Effector CD8-positive, alpha-beta T cell (primary cell): ENCODE data around the gene GAS5.
"Not testable (repeated sequence)": the region's sequence is repeated elsewhere in the genome, so short reads cannot be mapped to it uniquely, and the experiment has no call there.

Experiments used
- DNase-seq: peaks from one replicate; lab custom pipeline; 2025; lab: John Stamatoyannopoulos, UW
- total RNA-seq, 4 experiments: gene quantifications; one replicate each; lab custom pipeline; 2026; lab: John Stamatoyannopoulos, UW

The GAS5 gene
- 153 to 394 (median 242) reads per million in 4 experiments for total RNA-seq

DNA sequence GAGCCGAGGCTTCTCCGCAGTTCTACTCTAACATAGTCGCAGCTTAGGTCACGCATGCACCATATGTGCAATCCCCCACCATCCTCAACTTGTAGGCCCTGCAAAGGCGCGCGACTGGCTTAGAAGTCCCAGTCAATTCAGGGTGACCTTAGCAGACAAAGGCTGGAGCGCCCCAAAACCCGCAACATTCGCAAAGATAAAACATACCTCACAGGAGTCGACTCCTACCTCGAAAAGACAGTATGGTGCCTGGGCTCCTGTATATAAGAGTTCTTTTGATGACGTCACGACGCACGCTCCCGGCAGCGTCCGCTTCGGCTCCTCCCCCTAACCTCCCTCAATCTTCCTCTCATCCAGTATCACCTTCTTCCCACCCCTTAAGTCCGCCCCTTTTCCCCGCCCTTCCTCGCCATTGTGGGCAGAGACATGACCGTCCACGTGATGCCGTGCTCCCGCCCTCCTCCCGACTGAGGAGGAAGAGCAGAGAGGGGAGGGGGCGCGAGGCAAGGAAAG is at the start of gene GAS5:
Gene GAS5 (minus strand): TSS at position 237 of the 513 bp plus-strand sequence.
- peak; percentile 98 for DNase-seq

DNA sequence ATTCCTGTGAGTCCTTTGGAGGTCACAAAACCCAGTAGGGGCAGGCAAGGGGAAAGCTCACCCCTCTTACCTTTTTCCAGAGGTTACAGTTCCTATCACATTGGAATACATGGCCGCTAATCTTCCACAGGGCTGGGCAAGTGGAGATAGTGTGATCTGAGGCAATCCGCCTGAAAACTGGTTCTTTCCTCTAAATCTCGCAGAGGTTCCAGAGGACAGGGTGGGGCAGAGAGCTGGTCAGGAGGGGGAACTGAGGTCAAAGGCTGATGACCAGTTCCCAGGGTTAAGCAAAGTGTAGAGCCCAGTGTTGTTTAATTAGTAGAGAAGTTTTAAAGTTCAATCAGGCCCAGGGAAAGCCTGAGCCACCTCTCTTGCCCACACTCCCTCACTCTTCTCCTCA is 49.4 kb upstream of the GAS5 start, which contains the start of gene SERPINC1:
Gene SERPINC1 (minus strand): TSS at position 179 of the 400 bp plus-strand sequence. CDS start 68 bp downstream, at position 111.
- DNase-seq, result no peak

DNA sequence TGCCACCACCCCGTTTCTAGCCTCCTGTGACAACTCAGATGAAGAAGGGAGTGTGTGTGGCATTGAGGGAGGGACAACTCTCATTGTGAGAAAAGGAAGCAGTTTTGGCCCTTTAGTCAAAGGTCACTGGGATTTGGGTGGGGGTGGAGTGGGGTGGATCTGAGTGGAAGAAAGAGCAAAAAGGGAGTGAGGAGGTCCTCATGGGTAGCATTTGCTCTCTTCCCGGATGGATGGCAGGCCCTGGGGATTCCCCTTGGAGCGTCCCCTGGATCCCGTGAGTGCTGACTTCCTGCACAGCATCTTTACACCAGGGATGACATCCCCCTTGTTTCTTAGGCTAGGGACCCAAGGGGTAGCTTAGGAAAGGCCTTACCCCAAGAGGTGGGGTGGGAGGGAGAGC is 48.9 kb upstream of the GAS5 start:
- DNase-seq, result no peak

DNA sequence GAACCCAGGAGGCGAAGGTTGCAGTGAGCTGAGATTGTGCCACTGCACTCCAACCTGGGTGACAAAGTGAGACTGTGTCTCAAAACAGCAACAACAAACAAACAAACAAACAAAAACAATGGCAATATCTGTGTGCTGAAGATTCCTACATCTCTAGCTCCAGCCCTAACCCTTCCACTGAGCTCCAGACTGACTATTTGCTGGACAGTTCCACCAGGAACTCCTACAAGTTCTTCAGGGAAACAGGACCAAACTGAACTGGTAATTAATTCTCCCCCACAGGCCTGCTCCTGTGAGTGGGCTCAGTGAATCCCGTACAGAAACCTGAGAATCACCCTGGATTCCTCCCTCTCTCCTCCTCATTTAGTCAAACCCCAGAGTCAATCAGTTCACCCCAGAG is 47.8 kb upstream of the GAS5 start:
- no peak for DNase-seq

DNA sequence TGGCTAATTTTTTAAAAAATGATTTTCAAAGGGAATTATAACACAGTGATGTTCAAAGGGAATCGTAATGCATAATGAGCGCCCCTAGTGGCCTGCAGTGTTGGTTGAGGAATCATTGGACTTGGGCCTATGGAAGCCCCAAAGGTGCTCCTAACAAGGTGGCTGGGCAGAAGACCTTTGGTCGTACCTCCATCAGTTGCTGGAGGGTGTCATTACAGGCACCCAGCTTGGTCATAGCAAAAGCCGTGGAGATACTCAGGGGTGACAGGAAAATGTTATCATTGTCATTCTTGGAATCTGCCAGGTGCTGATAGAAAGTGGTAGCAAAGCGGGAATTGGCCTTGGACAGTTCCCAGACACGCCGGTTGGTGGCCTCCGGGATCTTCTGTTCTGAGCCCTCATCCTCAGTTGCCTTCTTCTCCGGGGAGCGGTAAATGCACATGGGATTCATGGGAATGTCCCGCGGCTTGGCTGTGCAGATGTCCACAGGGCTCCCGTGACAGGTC is 46.6 kb upstream of the GAS5 start:
- DNase-seq, result no peak

DNA sequence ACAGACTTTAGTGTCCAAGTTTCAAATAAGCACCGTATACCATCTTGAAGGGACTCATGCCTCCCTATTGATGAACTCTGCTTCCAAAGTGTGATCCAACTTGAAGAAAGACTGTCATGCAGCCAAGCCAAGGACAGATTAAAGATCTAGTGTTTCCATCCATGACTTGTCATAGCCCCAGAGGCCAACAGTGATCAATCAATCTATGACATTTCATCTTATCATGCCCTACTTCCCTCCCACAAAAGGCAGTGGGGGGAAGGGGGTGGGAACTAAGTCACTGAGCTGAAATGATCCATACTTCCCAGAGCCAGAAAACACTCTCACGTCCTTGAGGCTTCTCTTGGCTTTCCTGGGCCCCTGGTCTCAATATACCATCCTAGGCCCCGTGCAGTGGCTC is 45.3 kb upstream of the GAS5 start:
- no peak for DNase-seq

DNA sequence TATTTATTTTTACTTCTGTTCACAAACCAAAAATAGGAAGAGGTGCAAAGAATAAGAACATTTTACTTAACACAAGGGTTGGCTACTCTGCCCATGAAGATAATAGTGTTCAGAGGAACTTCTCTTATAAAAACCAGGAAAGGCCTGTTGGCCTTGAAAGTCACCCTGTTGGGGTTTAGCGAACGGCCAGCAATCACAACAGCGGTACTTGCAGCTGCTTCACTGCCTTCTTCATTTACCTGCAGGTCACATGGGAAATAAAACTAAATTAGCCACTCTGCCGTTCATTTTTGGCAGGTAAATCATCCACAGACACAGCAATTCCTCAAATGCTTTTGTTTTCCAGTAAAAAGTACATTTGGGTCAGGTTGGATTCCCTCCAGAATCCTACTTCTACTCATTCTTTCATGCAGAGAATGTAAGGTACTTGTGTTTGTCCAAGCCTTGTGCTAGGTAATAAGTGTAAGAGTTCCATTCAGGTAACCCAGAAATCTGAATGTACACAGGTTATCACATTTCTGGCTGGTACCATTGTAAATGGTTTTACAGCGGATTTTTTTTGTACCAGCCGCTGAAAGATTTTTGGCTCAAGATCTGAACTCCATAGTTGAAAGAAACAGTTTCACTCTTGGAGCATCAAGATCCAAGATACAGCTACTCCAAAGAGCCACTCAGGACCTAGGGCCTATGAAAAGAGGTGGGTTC is 36.2 kb upstream of the GAS5 start:
- DNase-seq, result no peak

DNA sequence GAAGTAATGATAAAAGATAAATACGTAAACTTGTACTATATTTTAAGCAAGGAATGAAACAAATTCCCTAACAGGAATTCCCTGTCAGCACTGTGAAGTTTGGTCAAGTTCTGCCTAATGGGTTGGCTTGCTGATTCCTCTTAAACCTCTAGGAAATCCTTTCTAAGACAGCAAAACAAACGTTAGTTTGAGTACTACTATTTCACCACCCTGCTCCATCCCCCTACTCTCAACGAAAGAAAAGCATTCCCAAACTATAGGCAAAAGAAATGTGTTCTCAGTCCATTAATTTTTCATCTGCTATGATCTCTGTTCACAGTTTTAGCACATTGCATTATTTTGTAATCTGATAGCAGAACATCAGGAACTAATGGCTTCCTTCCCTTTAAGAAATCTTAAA is 33.2 kb upstream of the GAS5 start:
- DNase-seq, result no peak

DNA sequence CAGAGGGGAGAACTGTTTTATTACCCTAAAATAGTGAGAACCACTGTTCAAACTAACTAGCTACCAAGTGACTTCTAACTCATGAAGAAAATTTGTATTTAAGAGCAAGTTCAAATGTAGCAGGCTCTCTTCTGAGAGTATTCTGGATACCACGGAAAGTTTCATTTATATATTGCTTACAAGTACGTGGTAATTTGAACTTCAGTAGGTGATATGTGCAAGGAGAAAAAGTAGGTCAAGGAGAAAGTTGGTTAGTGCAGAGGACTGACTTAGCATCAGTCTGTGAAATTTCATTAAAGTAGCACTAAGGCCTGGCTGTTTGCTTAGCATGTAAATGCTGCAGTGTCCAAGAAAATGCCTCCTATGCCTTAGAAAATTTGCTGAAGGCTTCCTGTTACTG is 32.6 kb upstream of the GAS5 start:
- no peak for DNase-seq

DNA sequence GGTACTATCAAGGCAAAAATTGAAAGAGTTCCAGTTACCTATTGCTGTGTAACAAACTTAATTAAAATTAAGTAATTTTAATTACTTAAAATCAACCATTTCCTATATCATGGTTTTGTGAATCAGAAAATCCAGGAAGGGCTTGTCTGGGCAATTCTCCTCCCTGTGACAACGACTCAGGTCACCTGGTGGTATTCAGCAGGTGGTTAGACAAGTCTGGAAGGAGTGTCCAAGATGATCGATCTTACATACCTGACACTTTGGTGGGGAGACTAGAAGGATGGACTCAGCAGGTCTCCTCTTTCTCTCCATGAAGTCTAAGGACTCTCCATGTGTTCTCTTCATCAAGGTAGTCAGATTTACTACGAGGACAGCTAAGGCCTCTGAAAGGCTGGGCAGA is 26.4 kb upstream of the GAS5 start:
- no peak for DNase-seq

DNA sequence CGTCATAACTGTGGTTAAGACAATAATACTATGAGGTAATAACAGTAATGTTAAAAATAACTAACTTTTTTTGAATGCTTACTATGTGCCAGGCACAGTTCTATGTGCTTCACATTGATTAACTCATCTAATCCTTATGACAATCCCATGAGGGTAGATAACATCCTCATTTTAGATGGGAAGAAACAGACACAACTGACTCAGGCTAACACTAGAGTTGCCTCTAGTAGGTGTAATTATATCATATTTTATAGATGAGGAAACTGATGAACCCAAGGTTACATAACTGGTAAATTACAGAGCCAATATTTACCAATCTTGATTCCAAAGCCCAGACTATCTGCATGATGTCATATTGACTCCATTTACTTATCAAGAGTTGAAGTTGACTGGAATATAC is 25.8 kb upstream of the GAS5 start:
- DNase-seq, result no peak

DNA sequence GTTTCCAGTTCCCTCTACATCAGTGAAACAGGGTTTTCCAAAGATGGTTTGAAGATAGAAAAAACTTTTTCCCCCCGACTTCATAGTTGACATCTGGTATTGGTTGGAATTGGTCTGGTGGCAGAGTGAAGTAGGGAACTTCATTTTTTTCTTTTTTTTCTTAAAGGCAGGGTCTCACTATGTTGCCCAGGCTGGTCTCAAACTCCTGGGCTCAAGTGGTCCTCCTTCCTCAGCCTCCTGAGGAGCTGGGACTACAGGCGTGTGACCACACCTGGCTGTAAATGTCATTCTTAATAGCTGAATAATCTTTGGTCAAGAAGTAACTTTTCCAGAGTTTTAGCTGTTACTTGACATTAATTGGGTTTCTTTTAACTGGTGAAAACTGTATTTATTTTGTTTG is 22.1 kb upstream of the GAS5 start:
- DNase-seq, result no peak

DNA sequence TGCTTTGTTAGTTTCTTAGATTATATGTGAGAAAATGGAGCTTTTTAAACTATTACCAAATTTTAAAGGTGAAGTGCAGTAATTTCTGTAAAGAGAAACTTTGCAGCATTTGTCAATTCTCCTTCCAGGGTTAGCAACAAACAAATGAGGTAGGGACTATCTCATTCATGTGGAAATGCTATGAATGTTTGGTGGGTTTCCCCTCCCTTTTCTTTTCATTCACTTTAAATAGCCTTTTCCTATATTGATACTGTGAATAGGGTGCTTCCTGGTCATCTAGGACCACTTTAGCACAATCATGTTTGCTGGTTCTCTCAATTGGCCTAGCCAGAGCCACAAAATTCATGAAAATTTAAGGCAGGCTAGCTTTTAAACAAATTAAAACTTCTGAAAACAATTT is 21.0 kb upstream of the GAS5 start:
- no peak for DNase-seq

DNA sequence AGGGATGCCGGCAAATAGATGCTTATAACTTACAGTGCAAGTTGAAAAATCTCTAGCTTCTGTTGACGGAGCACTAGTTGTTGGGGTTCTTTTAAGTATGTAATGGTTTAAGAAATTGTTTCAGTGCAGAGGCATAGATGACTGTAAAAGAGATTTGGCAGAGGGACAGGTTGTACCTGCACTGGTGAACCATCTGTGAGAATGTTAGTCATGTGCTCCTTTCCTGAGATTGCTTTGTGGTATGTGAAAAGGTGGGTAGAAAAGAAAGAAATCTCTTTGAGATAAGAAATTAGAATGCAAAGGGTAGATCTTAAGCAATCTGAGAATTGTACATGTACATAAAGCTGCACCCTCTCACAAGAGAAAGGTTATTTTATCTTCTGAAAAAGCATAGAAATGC is 19.8 kb upstream of the GAS5 start:
- DNase-seq, result no peak

DNA sequence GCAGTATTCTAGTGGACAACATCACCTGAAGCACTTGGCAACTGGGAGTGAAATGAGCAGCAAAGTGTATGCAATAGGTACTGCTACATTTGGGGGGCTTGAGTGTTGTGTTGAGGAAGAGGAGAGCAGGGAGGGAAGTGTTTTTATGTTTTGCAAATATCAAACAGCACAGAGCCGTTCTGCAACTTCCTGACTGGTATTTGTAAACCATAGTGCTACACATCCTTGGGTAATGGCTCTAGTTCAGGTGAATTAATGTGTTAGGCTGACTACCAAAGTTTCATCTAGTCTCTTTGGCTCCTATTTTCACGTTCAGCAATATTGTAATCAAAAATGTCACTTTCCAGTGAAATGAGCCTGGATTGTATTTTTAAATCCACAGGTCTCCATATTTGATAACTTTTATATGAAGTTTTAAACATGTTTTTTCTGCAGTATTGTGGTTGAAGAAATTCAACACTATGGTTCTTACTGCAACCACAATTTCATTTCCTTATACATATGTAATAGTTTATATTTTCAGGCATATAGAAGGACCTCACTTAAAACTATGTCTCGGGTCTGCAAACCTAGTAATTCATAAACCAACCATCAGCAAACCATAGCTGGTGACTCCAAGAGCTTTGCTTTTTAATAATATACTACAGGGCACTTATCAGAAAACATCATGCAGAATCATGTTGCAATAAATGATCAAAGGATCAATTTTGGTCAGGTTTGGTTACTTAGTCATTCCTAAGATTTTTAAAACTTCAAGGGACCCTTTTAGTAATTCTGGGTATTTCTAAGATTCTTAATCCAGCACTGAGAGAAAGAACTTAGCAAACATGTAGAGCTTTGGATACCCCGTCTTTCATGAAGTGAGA is 19.2 kb upstream of the GAS5 start:
- DNase-seq, result no peak

DNA sequence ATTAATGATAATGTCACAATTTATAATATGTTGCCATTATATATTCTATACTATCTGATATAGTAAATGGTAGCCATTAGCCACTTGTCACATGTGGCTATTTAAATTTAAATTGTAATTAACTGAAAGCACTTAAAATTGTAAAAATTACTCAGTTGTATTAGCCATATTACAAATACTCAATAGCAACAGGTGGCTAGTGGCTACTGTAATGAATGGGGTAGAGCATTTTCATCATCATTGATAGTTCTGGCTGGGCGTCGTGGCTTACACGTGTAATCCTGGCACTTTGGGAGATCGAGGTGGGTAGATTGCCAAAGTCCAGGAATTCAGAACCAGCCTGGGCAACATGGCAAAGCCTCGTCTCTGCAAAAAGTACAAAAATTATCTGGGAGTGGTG is 16.9 kb upstream of the GAS5 start:
- no peak for DNase-seq

DNA sequence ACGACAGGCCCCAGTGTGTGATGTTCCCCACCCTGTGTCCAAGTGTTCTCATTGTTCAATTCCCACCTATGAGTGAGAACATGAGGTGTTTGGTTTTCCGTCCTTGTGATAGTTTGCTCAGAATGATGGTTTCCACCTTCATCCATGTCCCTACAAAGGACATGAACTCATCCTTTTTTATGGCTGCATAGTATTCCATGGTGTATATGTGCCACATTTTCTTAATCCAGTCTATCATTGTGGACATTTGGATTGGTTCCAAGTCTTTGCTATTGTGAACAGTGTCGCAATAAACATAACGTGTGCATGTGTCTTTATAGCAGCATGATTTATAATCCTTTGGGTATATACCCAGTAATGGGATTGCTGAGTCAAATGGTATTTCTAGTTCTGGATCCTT is 13.3 kb upstream of the GAS5 start:
- not testable (repeated sequence) for DNase-seq

DNA sequence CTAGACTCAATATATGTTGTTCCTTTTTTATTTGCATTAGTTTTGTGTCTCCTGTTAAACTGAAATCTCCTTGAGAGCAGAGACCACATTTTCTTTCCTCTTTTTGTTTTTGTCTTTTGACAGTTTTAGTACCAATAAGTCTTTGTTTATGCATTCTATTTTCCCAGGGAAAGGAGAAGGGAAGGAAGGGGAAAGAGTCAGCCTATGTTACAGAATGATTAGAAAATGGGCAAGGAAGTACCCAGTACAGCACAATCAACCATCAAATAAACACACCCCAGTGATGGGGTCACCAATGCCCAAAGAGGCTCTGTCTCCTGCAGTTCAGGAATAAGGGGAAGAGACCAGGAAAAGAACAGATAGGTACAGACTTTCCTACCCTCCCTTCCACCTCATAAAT is 10.5 kb upstream of the GAS5 start:
- no peak for DNase-seq

DNA sequence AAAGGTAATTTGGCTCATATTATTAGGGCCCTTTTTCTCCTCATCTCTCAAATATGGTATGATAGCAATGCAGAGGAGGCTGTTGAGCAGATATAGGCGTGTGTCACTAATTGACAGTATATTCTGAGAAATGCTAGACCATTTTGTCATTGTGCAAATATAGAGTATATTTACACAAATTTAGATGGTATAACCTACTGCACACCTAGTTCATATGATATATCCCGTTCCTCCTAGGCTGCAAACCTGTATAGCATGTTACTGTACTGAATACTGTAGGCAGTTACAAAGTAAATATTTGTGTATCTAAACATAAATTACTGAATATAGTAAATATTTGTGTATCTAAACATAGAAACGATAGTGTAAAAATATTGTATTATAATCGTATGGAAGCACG is 8.9 kb upstream of the GAS5 start:
- DNase-seq, result no peak

DNA sequence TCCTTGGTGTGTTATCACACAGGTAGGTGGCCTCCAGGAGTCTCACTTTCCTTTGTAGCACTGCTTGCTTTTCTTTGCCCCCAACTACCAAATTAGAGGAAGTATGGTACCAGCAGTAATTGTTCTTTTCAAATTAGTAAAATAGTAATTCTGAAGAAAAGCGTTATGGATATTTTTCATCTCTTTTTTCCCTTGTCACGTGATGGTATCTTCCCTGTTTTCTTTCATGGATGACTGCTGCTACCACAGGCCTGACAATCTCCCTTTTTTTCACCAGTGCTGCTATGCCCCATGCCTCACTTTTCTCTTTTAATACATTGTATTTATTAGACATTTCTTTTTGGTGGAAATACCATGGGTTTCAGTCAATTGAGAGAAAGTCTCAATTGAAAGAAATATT is 3.7 kb upstream of the GAS5 start:
- no peak for DNase-seq

DNA sequence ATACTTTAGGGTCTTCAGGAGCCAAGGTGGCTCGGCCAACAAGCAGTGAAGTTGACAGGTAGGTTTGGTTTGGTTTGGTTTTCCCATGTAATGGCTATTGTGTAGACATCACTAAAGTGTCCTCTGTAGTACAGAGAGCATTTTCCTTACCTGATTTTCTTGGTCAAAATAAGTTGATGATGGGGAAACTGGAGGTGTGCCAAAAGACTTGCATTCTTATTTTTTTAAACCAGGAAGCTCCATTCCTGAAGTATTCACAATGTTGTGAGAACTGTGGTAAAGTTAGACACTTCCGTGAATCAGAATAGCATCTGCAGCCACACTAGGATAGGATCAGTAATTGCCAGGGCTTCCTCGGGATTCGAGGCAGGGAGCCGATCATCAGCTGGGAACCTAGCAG is 3.3 kb upstream of the GAS5 start:
- no peak for DNase-seq

DNA sequence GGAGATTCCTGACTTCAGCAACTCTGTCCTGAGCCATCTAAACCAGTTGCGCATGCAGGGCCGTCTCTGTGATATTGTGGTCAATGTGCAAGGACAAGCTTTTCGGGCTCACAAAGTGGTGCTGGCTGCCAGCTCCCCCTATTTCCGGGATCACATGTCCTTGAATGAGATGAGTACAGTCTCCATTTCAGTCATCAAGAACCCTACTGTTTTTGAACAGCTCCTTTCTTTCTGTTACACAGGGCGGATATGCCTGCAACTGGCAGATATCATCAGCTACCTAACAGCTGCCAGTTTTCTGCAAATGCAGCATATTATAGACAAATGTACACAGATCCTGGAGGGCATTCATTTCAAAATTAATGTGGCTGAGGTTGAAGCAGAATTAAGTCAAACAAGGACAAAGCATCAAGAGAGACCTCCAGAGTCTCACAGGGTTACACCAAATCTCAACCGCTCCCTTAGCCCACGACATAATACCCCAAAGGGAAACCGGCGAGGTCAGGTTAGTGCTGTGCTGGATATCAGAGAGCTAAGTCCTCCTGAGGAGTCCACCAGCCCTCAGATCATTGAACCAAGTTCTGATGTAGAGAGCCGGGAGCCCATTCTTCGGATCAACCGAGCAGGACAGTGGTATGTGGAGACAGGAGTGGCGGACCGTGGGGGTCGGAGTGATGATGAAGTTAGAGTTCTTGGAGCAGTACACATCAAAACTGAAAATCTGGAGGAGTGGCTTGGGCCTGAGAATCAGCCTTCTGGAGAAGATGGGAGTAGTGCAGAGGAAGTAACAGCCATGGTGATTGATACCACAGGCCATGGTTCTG is 2.7 kb upstream of the GAS5 start:
- no peak for DNase-seq
